ENCODE measurements around the gene CDH13.

Gene CDH13

GRCh38 chr16:83187405-83187804, 560.6 kb downstream of the CDH13 start:
- DNase-seq (ENCODE audit: low spot score) = no peak

GRCh38 chr16:83196796-83197195, 570.0 kb downstream of the CDH13 start:
- DNase-seq (ENCODE audit: low spot score) = no peak

- no peak for DNase-seq (ENCODE audit: low spot score)
These were observed 570.7 kb downstream of the CDH13 start for GRCh38 chr16:83197450-83197849.

GRCh38 chr16:83198977-83199376, 572.2 kb downstream of the CDH13 start:
- no peak for DNase-seq (ENCODE audit: low spot score)

GRCh38 chr16:83200005-83200779, 573.4 kb downstream of the CDH13 start:
- DNase-seq (ENCODE audit: low spot score) = peak; percentile 13

DNA sequence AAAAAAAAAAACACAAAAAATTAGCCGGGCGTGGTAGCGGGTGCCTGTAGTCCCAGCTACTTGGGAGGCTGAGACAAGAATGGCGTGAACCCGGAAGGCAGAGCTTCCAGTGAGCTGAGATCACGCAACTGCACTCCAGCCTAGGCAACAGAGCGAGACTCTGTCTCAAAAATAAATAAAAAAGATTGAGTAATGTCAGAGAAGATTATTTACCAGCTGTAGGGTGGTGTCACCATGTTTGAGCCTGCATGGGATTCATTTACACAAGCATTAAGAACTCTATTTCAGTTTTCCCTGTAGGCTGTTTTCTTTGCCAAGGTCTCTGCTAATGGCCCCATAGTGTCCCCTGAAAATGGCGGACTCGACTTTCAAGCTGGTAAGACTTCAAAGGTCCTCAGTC, 575.0 kb downstream of the CDH13 start:
- no peak for DNase-seq (ENCODE audit: low spot score)

DNA sequence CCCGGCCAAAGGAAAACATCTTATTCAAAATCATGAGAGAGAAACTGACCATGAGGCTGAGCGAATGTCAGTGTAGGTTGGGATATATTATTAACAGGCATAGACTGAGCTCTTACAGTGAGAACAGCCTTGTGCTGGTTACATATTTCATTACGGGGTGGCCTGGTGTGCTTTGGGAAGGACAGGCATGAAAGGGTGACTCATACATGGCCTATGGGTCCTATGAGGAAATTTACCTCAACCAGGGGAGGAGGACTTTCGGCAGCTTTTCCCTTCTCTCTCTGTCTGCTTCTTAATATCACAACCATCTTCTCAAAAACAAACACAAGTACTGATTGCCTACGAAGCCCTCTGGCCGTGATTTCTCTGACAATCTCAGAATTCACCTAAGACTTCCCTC, 579.1 kb downstream of the CDH13 start:
- no peak for DNase-seq (ENCODE audit: low spot score)

DNA sequence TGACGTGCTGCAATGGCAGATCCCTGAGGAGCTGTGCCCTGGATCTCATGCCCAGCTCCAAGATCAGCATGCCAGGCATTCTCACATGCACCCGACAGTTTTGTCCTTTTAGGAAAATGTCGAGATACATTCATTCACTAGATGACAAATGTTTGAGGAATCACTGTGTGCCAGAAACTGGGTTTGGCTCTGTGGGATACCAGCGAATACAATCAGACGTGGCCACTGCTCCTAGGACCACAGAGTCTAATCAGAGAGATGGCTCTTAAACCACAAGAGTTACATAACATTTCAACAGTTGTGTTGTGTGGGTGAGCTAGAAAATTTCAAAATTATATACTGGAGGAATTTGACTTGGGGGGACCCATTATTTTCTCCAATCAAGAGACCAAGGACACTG, 579.7 kb downstream of the CDH13 start:
- no peak for DNase-seq (ENCODE audit: low spot score)

DNA sequence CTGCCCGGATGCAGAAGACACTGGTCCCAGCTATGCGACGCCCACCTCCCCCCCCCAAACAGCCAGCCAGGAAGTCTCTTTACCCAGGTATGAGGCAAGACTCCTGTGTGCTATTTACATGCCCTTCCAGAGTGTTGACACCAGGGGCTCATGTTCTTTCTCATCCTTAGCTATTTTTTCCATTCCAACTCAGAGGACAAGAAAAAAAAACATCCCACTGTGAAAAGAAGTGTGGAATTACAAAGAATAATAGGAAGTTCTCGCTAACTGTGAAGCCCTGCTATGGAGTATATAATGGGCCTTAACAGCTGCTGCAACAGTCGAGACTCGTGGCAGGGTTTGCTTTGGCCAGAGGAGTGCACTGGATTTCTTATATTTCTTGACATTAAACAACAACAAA, 584.9 kb downstream of the CDH13 start:
- DNase-seq (ENCODE audit: low spot score) = no peak

GRCh38 chr16:83212301-83212841, 585.6 kb downstream of the CDH13 start:
- no peak for DNase-seq (ENCODE audit: low spot score)

DNA sequence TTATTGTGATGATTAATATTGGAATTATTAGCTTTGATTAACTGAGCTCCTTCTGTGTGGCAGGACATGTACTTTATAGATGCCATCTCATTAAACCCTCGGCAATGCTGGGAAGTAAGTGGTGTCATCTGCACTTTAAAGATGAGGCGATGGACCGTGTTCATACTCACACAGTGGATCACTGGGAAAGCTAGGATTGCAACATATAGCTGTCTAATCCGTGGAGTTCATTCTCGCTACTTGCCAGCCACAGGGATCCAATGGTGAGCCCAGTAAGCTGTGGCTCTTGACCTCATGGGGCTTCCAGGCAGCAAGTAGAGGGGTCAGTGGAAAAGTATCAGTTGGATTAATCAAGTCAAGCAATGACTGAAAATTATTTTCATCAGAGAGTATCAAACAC, 587.9 kb downstream of the CDH13 start:
- DNase-seq (ENCODE audit: low spot score) = no peak

- peak; percentile 45 for DNase-seq (ENCODE audit: low spot score)
These were observed 588.7 kb downstream of the CDH13 start for GRCh38 chr16:83215406-83216001.

DNA sequence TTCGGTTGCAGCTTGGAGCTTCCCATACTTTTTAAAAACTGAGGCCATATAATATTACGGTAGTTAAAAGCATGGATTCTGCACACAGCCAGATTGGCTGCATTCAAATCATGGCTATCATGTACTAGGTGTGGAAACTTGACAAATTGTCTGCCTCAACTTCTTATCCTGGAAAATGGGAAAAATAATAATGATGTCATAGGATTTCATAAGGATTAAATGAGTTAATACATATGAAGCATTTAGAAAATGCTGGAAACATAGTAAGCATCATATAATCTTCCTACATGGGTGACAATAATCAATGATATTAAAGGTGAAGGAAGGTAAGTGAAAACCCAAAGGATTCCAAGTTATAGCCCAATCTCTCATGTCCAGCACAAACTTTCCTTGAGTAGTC, 592.5 kb downstream of the CDH13 start:
- DNase-seq (ENCODE audit: low spot score) = no peak

- DNase-seq (ENCODE audit: low spot score) = no peak
These were observed 593.3 kb downstream of the CDH13 start for GRCh38 chr16:83220066-83220465.

DNA sequence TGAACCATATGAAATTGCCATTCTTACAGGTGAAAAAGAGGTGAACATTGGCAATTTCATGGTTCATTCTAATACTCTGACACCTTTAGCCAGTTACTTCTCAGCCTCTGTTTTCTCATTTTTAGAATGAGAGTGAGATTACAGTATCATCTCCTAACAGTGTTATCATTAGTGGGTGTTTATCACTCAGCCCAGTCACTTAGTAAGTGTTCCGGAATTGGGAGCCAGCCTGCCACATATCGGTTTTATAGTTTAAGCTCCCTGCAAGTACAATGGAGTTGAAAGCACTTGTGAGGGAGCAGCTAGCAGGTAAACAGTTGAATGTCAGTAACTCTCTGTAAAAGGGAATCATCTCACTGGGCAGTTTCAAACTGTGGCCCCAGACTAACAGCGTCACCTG, 597.9 kb downstream of the CDH13 start:
- DNase-seq (ENCODE audit: low spot score) = no peak

DNA sequence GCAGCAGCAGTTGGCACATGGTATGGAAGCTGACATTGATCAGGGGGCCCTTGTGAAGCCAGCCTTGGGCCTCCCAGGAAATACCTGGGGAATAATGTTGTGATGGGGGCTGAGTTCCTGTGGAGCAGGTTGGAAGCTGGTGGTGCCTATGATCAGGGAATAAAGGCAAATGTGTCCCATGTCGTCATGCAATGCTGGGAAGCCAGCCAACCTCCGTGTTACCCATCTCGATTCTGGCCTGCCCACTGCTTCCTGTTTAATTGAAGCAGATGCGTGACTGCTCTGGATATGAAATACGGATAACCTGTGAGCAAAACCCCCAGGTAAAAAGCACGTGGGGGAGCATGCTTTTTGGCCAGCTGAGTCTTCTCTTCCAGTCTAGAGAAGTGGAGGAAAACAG, 600.6 kb downstream of the CDH13 start:
- no peak for DNase-seq (ENCODE audit: low spot score)

- no peak for DNase-seq (ENCODE audit: low spot score)
These were observed 605.0 kb downstream of the CDH13 start for GRCh38 chr16:83231729-83232128.

- no peak for DNase-seq (ENCODE audit: low spot score)
These were observed 606.4 kb downstream of the CDH13 start for GRCh38 chr16:83233153-83233552.

GRCh38 chr16:83238949-83239691, 612.4 kb downstream of the CDH13 start:
- no peak for DNase-seq (ENCODE audit: low spot score)

DNA sequence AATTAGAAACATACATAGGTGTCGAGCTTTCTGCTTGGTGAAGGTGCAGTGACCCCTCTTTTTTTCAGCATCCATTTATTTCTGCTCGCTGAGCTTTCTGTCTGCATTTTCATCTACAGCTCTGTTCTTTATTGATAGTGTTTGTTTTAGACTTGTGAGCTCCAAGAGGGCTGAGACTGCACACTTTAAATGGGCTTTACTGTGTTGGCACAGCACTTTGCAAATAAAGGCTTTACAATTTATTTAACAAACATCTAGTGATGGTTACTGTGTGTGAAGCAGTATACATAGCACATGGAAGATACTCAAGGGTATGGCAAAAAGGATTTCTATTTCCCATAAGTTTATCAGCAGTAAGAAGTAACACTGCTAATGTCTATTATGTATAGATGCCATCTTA, 617.3 kb downstream of the CDH13 start:
- no peak for DNase-seq (ENCODE audit: low spot score)

DNA sequence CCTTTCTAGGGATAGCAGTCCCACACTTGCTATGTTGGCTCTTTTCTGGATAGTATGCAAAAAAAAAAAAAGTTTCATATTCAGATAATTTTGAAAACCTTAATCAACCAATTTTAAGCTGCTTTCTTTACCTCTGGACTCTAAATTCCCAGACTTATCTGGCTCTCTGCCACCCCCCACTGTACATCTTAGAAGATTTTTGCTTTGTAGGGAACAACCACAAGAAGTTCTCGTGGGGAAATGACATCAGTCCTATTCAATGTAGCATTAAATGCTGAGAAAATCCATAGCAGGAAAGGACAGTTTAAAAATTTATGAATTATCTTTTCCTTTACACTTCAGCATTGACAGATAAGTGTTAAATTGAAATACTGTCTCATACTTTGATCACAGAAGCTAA, 618.3 kb downstream of the CDH13 start:
- no peak for DNase-seq (ENCODE audit: low spot score)

GRCh38 chr16:83247767-83248372, 621.1 kb downstream of the CDH13 start:
- no peak for DNase-seq (ENCODE audit: low spot score)

Data from HuH-7 (cell line).